K562 (cell line): ENCODE results near the gene BID.

Source experiments
- BHLHE40 ChIP-seq: IDR thresholded peaks from 2 replicates; pipeline ENCODE4 v1.6.1; 2011; ENCODE audit warnings: low read length, improper control_type of control experiment
- HDAC6 ChIP-seq: IDR thresholded peaks from 2 replicates; pipeline ENCODE4 v1.6.1; 2012; ENCODE audit warnings: low read depth, mild to moderate bottlenecking, control low read depth, inconsistent platforms, low read length, moderate library complexity
- MYC ChIP-seq, 2 experiments: fragments of 250-450 bp in 1 of 2; sonication (Bioruptor Pico) in 1 of 2; IDR thresholded peaks; 2 replicates each; pipeline versions ENCODE4 v1.5.1 to v1.6.1; 2012 to 2021; ENCODE audit warnings: low read depth in 2 of 2, borderline replicate concordance in 1 of 2, improper control_type of control experiment in 1 of 2, low read length in 1 of 2, mild to moderate bottlenecking in 1 of 2, moderate library complexity in 1 of 2
- NR1H2 ChIP-seq: sonication (generic); formaldehyde crosslinking; IDR thresholded peaks from 2 replicates; pipeline ENCODE4 v1.4.0; 2020; ENCODE audit warnings: mild to moderate bottlenecking, missing genetic modification reagents
- PHB2 ChIP-seq: fragments of 450-650 bp; IDR thresholded peaks from 2 replicates; pipeline ENCODE4 v1.6.1; 2017; ENCODE audit warnings: low read depth
- POLR2A ChIP-seq: fragments of 450-650 bp; conservative IDR thresholded peaks from 2 replicates; pipeline ENCODE4 v1.6.1; 2016
- RAD21 ChIP-seq, 2 experiments: fragments of 250-450 bp in 1 of 2; fragments of 450-650 bp in 1 of 2; sonication (Bioruptor Pico) in 1 of 2; formaldehyde crosslinking in 1 of 2; IDR thresholded peaks in 1 of 2; conservative IDR thresholded peaks in 1 of 2; 2 replicates each; pipeline versions ENCODE4 v1.4.0 to v1.8.0; 2020 to 2022; ENCODE audit warnings: mild to moderate bottlenecking in 2 of 2, moderate library complexity in 1 of 2
- XRCC5 ChIP-seq: fragments of 200-400 bp; formaldehyde crosslinking; IDR thresholded peaks from 2 replicates; pipeline ENCODE4 v1.6.1; 2017; ENCODE audit warnings: low read depth, mild to moderate bottlenecking, low read length
- ZC3H11A ChIP-seq: IDR thresholded peaks from 2 replicates; pipeline ENCODE4 v1.6.1; 2012; ENCODE audit warnings: low read depth, low read length, improper control_type of control experiment
- ZNF561 ChIP-seq: fragments of 450-650 bp; formaldehyde crosslinking; conservative IDR thresholded peaks from 2 replicates; pipeline ENCODE4 v1.4.0; 2020; ENCODE audit warnings: mild to moderate bottlenecking, moderate library complexity
- TF ChIP-seq, protein P1 (sequence below), 2 experiments: IDR thresholded peaks; 2 replicates each; pipeline ENCODE4 v1.6.1; 2012; ENCODE audit warnings: improper control_type of control experiment in 2 of 2, low read depth in 2 of 2, low read length in 2 of 2, borderline replicate concordance in 1 of 2
- TF ChIP-seq, protein P2 (sequence below), 3 experiments: IDR thresholded peaks in 2 of 3; conservative IDR thresholded peaks in 1 of 3; 2 replicates each; pipeline ENCODE4 v1.5.1; 2011 to 2012; ENCODE audit warnings: low read length in 3 of 3, mild to moderate bottlenecking in 3 of 3, control low read depth in 2 of 3, improper control_type of control experiment in 1 of 3, inconsistent platforms in 1 of 3, low read depth in 1 of 3, mixed read lengths in 1 of 3, moderate library complexity in 1 of 3; ENCODE audit not compliant: insufficient read depth in 2 of 3
- TF ChIP-seq, protein P3 (sequence below): sonication (generic); formaldehyde crosslinking; IDR thresholded peaks from 2 replicates; pipeline ENCODE4 v1.8.1; 2023; ENCODE audit warnings: mild to moderate bottlenecking, missing genetic modification reagents, moderate library complexity

DNA sequence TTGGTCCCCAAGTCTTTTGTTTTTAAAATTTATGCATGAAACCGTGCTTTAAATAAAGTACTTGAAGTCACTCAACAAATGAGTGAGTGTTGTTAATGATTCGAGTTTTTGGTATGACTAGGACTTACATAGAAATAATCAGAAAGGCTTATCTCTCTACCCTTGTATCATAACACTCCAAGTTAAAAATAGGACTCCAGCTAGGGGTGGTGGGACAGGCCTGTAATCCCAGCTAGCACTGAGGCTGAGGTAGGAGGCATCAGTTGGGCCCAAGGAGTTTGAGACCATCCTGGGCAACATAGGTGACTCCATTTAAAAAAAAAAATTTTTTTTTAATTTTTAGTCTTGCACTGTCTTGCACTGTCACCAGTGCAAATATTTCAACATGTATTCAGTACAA, 80.1 kb downstream of the BID start:
- no peak for TF ChIP-seq MYC (IDR thresholded peaks at IDR 0.05; ENCODE audit: low read depth, low read length)
- TF ChIP-seq MYC (CRISPR knock-in tag; IDR thresholded peaks at IDR 0.05; ENCODE audit: borderline replicate concordance, low read depth), result no peak
- no peak for TF ChIP-seq BHLHE40
- TF ChIP-seq, protein P1, sequence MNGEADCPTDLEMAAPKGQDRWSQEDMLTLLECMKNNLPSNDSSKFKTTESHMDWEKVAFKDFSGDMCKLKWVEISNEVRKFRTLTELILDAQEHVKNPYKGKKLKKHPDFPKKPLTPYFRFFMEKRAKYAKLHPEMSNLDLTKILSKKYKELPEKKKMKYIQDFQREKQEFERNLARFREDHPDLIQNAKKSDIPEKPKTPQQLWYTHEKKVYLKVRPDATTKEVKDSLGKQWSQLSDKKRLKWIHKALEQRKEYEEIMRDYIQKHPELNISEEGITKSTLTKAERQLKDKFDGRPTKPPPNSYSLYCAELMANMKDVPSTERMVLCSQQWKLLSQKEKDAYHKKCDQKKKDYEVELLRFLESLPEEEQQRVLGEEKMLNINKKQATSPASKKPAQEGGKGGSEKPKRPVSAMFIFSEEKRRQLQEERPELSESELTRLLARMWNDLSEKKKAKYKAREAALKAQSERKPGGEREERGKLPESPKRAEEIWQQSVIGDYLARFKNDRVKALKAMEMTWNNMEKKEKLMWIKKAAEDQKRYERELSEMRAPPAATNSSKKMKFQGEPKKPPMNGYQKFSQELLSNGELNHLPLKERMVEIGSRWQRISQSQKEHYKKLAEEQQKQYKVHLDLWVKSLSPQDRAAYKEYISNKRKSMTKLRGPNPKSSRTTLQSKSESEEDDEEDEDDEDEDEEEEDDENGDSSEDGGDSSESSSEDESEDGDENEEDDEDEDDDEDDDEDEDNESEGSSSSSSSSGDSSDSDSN (IDR thresholded peaks at IDR 0.05; ENCODE audit: borderline replicate concordance in 1 of 2, low read depth in 2 of 2, low read length in 2 of 2), result no peak
- no peak for TF ChIP-seq XRCC5
- TF ChIP-seq HDAC6, result no peak
- no peak for TF ChIP-seq NR1H2 (CRISPR knock-in tag)
- TF ChIP-seq, protein P2, sequence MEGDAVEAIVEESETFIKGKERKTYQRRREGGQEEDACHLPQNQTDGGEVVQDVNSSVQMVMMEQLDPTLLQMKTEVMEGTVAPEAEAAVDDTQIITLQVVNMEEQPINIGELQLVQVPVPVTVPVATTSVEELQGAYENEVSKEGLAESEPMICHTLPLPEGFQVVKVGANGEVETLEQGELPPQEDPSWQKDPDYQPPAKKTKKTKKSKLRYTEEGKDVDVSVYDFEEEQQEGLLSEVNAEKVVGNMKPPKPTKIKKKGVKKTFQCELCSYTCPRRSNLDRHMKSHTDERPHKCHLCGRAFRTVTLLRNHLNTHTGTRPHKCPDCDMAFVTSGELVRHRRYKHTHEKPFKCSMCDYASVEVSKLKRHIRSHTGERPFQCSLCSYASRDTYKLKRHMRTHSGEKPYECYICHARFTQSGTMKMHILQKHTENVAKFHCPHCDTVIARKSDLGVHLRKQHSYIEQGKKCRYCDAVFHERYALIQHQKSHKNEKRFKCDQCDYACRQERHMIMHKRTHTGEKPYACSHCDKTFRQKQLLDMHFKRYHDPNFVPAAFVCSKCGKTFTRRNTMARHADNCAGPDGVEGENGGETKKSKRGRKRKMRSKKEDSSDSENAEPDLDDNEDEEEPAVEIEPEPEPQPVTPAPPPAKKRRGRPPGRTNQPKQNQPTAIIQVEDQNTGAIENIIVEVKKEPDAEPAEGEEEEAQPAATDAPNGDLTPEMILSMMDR (IDR thresholded peaks at IDR 0.05 in 2 of 3, conservative IDR thresholded peaks at IDR 0.05 in 1 of 3; ENCODE audit: insufficient read depth in 2 of 3, low read depth in 1 of 3, low read length in 3 of 3), result no peak
- no peak for TF ChIP-seq POLR2A
- TF ChIP-seq PHB2, result no peak
- no peak for TF ChIP-seq RAD21 (CRISPR knock-in tag; conservative IDR thresholded peaks at IDR 0.05 in 1 of 2, IDR thresholded peaks at IDR 0.05 in 1 of 2)
- no peak for TF ChIP-seq ZNF561 (CRISPR knock-in tag)
- no peak for TF ChIP-seq ZC3H11A
- TF ChIP-seq, protein P3, sequence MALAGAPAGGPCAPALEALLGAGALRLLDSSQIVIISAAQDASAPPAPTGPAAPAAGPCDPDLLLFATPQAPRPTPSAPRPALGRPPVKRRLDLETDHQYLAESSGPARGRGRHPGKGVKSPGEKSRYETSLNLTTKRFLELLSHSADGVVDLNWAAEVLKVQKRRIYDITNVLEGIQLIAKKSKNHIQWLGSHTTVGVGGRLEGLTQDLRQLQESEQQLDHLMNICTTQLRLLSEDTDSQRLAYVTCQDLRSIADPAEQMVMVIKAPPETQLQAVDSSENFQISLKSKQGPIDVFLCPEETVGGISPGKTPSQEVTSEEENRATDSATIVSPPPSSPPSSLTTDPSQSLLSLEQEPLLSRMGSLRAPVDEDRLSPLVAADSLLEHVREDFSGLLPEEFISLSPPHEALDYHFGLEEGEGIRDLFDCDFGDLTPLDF, result no peak
